ENCODE results near the gene NFATC4.
A peak's percentile ranks its signal among the peaks of the same experiment; 100 is the strongest.
"Not testable (repeated sequence)": the region's sequence is repeated elsewhere in the genome, so short reads cannot be mapped to it uniquely, and the experiment has no call there.

The NFATC4 gene

DNA sequence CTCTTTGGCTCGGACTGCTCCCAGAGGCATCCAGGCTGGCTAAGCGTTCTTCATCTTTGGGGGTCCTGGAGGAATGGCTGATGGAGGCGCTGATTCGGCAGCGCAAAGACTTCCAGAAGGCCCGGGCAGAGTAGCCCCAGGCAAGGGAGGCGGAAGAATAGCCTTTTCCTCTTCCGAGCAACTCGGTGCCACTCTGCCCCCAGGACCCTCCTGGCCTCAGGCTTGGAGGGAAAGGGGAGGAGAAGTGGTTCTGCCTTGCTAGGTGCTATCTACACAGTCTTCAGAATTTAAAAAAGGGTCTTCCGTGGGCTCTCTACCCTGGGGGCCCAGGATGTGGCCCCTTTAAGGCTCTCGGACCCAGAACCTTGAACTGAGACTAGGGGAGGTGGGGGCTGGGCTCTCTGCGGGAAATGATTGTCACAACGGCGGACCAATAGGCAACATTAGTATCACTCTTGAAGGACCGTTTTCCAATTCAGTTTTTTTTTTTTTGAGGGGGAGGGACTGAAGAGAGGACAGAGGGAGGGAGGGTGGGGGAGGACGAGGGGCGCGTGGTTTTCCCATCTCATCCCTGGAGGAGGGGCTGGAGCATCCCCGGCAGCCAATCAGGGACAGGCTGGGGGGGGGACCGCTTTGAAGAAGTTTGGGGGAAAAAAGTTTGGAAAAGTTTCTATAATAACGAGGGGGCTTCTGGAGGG is at the start of gene NFATC4:
NFATC4 (plus strand) TSS at position 671 of the 698 bp plus-strand sequence. CDS start 157 bp downstream, outside the sequence.
- no peak for DNase-seq

- DNase-seq: no peak
Measured at GRCh38 chr14:24321212-24321975, 46.6 kb upstream of the NFATC4 start.

DNA sequence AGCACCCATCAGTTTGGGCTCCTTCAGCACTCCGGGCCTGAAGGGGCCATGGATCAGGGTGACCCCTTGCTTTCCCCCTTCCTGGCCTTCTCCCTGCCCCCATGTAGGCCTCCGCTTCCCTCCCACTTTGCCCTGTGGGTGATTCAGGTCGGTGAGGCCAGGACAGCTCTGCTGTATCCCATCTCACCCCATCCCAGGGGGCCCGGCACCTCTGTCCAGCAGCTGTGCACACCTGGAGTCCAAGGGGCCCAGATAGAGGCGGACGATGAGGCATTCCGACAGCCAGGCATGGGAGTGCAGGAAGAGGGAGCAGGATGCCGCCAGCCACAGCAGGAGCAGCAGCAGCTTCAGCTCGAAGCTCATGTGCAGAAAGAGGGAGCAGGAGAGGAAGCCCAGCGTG is 45.3 kb upstream of the NFATC4 start:
- DNase-seq: no peak

- no peak for DNase-seq
Measured at GRCh38 chr14:24323341-24323740, 44.6 kb upstream of the NFATC4 start.

- DNase-seq: no peak
Measured at GRCh38 chr14:24324024-24324423, 44.0 kb upstream of the NFATC4 start.

DNA sequence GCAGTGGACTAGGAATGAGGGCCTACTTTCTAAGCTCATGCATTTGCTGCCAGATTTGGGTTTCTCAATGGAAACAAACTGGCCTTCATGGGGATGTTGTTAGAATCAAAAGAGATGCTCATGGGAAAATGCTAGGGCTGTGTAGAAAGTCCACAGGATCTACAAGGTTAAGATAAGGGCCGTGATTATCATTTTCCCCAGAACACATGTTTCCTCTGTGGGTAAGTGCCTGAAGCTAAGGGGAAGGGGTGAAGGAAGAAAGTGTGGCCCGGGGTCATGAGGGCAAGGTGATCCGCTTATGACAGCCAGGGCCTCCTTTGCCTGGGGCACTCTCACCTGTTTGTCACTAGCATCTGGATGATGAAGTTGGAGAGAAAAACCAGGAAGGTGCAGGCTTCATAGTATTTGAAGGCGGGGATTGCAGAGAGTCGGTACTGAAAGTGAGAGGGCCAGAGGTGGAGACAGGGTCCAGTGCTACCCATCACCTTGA is 42.9 kb upstream of the NFATC4 start:
- no peak for DNase-seq

DNA sequence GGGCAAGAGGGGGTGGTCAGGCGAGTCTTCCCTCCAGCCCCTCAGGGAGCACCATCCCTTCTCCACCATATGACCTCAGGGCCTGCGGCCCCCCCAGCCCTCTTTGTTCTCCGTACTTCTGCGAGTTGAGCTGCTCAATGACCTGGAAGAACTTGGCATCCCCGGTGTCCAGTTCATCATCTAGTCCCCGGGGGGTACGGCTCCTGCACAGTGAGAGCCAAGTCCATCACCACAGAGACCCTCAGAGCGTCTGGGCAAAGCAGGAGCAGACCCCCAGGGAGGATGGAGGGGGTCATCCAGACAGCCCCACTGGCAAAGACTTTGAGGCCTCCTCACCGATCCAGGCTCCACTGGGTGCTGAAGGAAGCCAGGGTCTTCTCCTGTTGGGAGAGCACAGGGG is 42.0 kb upstream of the NFATC4 start:
- no peak for DNase-seq

DNA sequence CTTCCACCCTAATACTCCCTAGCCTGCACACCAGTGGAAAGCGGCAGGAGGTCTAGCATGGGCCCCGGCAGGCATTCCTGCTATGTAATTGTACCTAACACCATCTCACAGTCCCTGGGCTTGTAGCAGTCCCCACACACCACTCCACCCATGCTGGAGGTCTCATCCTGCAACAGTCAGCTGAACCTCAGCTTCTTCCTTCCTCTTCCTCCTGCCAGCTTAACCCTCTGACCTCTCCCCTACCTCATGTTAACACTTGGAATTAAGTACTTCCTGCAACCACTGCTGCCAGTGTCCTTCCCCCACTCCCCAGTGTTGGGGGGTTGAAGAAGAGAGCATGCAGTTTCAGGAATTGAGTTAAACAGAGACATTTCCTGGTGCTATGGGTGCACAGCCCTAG is 40.7 kb upstream of the NFATC4 start:
- DNase-seq: no peak

GRCh38 chr14:24327914-24328313 is 40.1 kb upstream of the NFATC4 start:
- DNase-seq: not testable (repeated sequence)

GRCh38 chr14:24329073-24329663 is 38.8 kb upstream of the NFATC4 start:
- DNase-seq: no peak

- peak in 1 of 2 experiments; percentile 32 for DNase-seq
Measured at GRCh38 chr14:24329736-24330135, 38.2 kb upstream of the NFATC4 start.

GRCh38 chr14:24330973-24331674 is 36.9 kb upstream of the NFATC4 start:
- no peak for DNase-seq

DNA sequence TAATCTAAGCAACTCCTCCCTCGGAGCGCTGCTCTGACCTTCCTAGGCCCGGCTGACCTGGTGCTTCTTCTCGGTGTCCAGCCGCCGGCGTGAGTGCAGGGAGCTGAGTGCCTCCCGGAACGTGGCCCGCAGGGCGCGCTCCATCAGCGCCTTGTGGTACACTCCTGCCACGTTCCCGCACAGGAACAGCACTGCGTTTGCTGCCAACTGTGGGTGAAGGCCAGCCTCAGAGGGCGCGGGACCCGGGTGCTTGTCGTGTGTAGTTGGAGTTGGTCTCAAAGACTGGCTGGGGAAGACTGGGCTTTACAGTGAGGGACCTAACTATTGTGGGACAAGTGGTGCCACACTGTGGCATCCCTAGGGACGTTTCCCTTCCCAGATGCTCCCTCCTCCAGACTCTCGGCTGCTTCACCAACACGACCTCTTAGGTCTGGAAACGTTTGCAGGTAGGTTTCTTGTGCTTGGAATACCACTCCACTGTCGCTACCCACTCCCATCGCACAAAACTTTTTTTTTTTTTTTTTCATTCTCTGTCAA is 36.2 kb upstream of the NFATC4 start:
- no peak for DNase-seq

GRCh38 chr14:24332268-24332993 is 35.6 kb upstream of the NFATC4 start:
- DNase-seq: peak; percentile 71 to 86

- peak in 1 of 2 experiments; percentile 27 for DNase-seq
Measured at GRCh38 chr14:24334431-24335291, 33.3 kb upstream of the NFATC4 start, which contains the start of gene ADCY4. Gene ADCY4 (minus strand): TSS chr14:24335071. CDS start chr14:24334652, 419 bp downstream.

DNA sequence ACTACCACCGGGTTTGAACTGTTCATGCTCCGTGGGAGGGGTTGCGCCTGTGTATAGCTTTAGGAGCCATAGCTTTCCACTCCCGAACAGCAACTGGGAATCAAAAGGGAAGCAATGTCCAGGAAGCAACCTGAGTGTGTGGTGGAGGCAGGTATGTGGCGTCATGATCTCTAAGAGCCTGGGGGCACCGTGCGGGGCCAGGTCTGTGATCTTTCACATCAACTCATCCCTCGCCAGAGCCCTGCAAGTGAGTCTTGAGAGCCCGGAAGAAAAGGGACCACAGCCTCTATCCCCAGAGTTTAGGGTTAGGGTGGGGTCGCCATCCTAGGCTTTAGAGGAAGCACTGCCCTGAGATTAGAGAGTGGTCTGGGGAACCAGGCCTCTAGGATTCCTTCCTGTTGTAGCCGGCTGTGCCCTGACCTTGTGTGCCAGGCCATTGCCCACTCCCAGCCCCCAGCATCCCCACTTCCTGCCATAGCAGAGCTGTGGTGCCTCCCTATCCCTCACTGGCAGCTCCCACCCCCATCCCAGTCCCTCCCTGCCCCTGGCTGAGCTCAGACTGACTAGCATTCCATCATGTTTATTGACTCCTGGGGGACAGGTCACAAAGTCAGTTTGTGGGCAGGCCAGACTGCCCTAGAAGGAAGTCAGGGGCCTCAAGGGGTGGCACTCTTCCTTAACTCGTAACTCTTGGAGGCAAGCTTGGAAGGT is 32.4 kb upstream of the NFATC4 start:
- no peak for DNase-seq

- no peak for DNase-seq
Measured at GRCh38 chr14:24337144-24337823, 30.7 kb upstream of the NFATC4 start.

DNA sequence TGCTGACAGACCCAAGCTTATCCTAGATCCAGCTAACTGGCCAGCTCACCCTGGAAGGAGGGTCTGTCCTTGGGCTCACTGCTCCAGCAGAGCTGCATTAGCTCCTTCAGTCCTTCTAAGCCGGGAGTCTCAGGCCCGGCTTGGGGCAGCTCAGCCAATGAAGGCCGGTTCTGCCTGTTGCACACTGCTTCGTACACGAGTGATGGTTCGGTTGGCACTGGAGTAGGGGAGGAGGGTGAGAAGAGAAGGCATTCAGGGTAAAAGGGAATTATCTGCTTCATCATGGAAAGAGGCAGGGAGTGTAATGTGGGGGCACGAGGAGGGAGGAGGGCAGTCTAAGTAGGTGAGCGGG is 30.2 kb upstream of the NFATC4 start:
- DNase-seq: no peak

DNA sequence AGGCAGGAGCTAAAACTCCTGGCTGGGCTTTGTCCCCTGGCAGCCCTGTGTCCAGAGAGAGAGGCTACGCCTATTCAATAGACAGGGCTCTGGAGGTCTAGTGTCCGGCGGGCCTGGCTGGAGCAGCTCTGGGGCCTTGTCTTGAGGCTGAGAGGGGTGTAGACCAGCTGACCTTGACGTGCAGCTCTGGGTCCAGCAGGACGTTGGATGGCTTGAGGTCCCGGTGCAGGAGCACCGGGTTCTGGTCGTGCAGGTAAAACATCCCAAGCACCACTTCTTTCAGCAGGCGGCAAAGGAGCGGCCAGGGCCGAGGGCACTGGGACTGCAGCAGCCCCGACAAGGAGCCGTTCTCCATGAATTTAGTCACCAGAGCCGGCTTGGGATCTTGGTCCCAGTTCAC is 29.1 kb upstream of the NFATC4 start:
- no peak for DNase-seq

Data from stimulated activated CD4-positive, alpha-beta T cell treated with anti-CD3 and anti-CD28 coated beads, Interleukin-4, amount 100 ng/mL, for 4 hours (primary cell).